Measurements from ENCODE around the gene SYT1. TPM values are rescaled to one million over a fixed set of nuclear protein-coding genes. Genes with fewer than 3 reads are reported as not detected.

Gene SYT1
- total RNA-seq, 1 donor from 2014 or later, result 0.36 TPM

DNA sequence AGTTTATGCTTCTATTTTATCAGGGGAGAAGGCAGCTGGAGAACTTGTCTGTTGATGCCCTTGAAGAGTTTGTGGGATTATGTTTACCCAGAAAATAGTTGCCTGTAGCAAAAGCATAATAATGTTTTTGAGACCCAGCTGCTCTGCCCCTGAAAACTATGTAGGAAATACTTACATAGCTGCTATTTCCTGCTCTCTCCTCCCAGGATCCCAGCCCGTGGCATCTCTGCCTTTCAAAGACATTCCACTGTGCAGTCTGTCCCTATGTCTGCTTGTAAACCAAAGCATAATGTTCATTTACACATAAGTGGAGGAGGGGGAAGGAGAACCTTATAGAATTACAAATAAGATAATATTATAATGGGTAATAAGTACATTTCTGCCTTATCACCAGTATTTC is 198.7 kb downstream of the SYT1 start:
- ATAC-seq, result no peak

DNA sequence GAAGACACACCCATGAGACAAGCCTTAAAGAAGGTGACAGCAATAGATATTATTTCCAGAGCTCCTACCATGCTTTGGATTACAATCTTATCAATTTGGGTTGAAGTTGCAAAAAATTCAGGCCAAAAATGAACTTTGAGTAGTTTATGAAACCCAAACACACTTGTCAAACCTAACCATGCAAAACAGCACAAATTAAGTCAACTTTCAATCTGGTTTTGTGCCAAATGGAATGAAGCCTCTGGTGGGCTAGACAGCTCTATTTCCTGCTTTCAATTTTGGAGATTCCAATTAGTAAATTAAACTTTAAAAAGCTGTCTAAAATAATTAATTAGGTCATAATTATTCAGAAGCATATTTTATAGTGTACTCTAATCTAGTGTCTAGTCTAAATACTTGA is 203.4 kb downstream of the SYT1 start:
- ATAC-seq, result no peak

DNA sequence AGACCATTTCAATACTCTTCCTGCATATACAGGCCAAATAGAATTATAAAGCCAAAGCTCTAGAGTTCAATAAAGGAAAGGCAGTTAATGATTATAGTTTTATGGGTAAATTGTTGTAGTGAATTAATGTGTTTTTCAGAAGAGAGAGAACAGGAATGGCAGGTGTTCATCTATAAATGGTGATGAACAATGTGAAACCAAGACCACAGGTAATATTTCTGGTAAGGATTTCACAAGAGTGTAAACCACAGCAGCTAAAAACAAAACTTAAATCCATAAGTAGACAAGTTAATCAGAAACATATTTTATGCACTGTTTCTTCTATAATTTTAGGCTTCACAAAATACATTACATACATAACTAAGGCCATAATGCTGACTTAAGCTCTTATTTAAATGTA is 204.4 kb downstream of the SYT1 start:
- ATAC-seq, result no peak

GRCh38 chr12:79071498-79071897 is 206.9 kb downstream of the SYT1 start:
- no peak for ATAC-seq

GRCh38 chr12:79073506-79073905 is 208.9 kb downstream of the SYT1 start:
- no peak for ATAC-seq

GRCh38 chr12:79082595-79082994 is 218.0 kb downstream of the SYT1 start:
- no peak for ATAC-seq

- no peak for ATAC-seq
These were observed 218.6 kb downstream of the SYT1 start for GRCh38 chr12:79083181-79083580.

GRCh38 chr12:79085106-79085682 is 220.6 kb downstream of the SYT1 start:
- ATAC-seq, result no peak

GRCh38 chr12:79086541-79087296 is 222.1 kb downstream of the SYT1 start:
- ATAC-seq, result no peak

- ATAC-seq, result no peak
These were observed 234.0 kb downstream of the SYT1 start for GRCh38 chr12:79098530-79098929.

GRCh38 chr12:79108962-79109361 is 244.4 kb downstream of the SYT1 start:
- ATAC-seq, result no peak

DNA sequence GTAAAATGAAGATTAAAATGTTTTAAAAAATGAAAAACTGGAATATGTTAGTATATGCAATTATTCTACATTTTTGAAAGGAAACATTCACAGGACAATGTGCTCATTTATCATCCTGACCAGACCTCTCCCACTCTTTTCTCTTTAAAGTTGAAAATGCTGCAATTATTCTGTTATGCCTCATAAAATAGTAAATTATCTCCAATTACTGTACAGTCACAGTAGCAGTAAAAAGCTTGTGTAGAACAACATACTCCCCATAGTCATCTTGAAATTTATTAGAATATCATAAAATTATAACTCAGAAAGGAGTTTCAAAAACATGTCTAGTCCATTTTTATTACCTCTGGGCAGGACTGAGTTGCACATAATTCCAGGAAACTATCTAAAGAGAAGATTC is 250.3 kb downstream of the SYT1 start:
- no peak for ATAC-seq

GRCh38 chr12:79115743-79116142 is 251.2 kb downstream of the SYT1 start:
- ATAC-seq, result no peak

- ATAC-seq, result no peak
These were observed 255.2 kb downstream of the SYT1 start for GRCh38 chr12:79119796-79120195.

DNA sequence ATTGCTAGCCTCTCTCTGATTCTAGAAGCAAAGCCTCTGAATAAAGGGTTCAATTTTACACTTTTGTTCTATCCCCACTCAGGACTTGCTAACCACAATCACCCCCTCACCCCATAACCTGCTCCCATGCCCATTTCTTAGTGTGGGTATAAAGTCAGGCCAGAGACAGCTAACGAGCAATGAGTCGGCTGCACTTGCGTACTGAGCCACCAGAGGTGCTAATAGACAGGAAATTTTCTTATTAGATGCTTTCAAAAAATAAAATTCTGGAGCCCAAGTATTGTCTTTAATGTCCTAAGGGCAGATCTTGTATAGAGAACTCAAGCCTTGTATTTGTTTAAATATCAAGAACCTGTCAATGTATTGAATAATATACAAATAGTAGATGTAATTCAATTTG is 256.9 kb downstream of the SYT1 start:
- no peak for ATAC-seq

DNA sequence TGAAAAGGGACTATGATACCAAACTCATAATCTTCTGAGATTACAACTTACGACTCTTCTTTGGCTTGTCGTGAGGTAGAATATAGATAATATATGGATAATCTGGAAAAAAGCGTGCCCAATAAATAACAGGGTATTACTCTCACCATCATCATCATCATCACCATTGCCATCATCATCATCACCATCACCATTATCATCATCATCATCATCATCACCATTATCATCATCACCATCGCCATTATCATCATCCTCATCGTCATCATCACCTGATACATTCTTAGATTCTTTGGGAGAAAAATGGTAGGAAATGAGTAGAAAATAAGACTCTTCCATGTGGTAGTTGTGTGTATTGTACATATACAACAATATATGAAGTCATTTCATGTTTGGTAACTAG is 259.8 kb downstream of the SYT1 start:
- ATAC-seq, result no peak

DNA sequence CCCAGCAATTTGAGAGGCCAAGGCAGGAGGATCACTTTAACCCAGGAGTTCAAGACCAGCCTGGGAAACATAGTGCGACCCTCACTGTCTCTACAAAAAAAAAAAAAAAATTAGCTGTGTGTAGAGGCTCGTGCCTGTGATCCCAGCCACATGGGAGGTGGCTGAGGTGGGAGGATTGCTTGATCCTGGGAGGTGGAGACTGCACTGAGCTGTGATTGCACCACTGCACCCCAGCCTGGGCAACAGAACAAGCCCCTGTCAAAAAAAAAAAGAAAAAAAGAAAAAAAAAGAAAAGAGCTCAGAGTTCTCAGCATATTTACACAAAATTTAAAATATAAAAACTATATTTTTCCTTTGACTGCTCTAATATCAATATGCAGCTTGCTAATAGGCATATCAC is 260.8 kb downstream of the SYT1 start:
- no peak for ATAC-seq

GRCh38 chr12:79127271-79127751 is 262.7 kb downstream of the SYT1 start:
- ATAC-seq, result no peak

DNA sequence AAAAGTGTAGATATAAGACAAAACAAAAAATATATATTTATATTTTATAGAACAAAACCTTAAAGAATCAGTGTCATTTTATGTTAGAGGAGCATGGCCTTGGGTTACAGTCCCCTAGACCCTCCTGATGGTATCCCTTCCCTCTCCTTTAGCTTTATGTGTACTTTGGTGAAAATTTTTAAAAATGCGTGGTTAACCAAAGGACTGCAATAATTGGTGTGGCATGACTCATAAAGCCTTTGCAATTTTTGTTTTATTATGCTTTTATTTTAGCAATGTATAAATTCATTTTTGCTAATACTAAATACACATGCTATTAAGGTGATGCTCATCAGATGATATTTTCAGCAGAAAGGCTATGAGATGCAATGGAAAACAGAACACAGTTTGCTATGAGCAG is 264.4 kb downstream of the SYT1 start:
- ATAC-seq, result no peak

DNA sequence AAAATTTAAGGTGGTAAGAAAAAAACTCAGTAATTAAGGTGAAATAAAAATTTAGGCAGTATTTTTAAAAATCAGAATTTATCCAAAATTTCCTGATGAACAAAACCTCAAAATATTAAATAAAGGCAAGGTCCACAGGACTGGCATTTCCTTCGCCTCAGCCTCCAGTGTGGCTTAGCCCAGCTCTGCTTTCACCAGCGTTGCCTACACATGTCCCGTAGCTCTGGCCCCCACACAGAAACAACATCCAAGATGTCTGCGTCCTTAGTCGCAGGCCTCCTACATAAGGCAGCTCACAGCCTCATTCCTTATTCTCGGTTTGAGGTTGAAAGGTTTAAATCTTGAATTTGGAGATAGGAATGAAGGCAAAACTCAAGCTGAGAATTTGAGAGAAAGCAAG is 274.3 kb downstream of the SYT1 start:
- ATAC-seq, result no peak

- no peak for ATAC-seq
These were observed 276.1 kb downstream of the SYT1 start for GRCh38 chr12:79140711-79141110.

DNA sequence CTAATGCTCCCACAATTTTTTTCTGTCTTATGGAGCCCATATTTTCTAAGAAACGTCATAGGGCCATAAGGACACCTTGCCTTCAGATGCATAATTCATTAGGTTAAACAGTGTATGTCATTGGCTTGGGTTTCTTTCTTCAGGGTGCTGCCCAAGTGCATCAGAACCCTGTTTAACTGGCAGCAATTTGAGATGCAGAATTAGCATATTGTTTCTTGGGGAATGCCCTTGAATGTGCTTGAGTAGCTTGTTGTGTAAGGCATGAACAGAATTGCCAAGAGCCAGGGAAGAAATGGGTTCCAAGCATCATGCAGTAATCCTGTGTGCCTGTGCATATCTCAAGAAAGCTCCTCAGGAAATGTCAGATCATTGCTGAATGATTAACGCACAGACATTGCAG is 277.2 kb downstream of the SYT1 start:
- no peak for ATAC-seq

GRCh38 chr12:79143803-79144202 is 279.2 kb downstream of the SYT1 start:
- ATAC-seq, result no peak

DNA sequence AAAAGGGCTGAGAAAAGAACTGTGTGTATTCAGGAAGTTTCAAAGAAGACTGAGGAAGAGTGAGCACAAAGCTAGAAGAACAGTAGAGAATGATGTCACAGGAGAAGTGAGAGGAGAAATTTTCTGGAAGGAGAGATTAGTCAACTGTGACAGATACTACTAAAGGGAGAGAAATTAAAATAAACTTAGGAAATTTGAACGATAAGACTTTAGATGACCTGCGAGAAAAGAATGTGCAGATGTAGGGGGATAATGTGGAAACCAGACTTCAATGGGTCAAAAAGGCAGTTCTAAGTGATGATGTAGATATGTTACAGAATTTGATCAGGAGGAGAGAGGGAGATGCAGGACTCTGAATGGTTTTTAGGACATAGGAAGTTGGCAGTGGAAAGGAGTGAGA is 287.4 kb downstream of the SYT1 start:
- no peak for ATAC-seq

DNA sequence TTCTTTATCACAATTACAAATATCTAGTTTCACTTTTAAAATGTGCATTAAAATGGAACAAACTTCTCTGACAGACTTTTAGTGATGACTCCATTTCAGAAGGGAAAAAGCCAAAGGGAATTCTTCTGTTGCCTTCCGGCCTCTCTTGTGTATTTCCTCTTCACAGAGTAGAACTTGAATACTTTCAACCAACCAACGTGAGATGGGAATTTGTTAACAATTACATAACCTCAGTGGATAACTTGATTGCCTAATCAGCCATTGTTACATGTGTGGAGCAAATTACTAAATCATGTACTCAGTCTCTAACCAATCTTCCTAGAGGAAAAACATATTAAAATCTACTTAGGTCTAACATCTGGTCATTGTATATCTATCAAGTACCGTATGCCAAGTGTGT is 291.1 kb downstream of the SYT1 start:
- no peak for ATAC-seq

Data from esophagus mucosa (tissue), 1 donor.